Measurements from ENCODE around the gene NME2.
A peak's percentile ranks its signal among the peaks of the same experiment; 100 is the strongest.

The NME2 gene

DNA sequence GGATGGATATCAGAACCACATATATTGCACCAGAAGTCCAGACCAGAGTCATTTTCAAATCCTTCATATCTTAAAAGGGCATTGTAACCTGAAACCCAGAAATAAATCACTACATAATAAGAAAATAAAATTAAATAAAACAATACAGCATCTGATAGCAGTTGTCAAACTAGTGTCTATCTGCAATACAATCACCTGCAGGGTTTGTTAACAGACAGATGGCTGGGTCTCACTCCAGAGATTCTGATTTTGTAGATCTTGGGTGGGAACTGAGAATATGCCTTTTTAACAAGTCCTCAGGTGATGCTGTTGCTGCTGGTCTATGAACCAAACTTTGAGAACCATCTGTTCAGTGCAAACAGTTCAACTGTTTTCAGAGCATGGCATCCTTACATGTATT is 37.6 kb downstream of the NME2 start:
- no peak for DNase-seq (ENCODE audit: low read depth)

GRCh38 chr17:51214920-51215319 is 48.7 kb downstream of the NME2 start:
- DNase-seq (ENCODE audit: low read depth), result peak; percentile 63

DNA sequence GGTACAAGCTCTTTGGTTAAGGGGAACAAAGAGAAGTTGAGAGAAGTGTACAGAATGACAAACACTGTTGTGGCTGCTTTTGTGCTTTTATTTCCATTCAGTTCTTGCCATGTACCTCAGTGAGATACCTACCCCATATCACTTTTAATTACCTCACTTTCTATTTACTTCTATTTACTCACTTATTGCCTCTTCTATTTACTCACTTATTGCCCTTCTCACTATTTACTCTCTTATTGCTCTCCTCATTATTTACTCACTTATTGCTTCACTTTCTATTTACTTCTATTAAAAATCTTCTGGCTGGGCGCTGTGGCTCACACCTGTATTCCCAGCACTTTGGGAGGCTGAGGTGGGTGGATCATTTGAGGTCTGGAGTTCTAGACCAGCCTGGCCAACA is 51.7 kb downstream of the NME2 start:
- no peak for DNase-seq (ENCODE audit: low read depth)

DNA sequence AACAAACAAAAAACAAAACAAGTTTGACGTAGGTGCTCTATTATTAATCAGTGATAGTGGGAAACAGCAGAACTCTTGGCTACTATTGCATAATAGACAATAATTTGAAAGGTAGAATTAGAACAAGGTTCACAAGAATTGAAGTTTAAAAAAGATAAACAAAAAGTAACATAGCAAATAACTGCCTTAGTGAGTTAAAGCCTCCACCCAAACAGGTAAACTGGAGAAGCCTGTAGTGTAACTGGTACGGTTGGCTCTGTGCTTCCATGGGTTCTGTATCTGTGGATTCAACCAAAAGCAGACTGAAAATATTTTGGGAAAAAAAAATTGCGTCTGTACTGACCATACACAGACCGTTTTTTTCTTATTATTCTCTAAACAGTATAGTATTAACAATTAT is 55.1 kb downstream of the NME2 start:
- no peak for DNase-seq (ENCODE audit: low read depth)

All from amniotic epithelial cell (primary cell).